ENCODE results near the gene SBNO2. TPM values are rescaled to one million over a fixed set of nuclear protein-coding genes. Genes with fewer than 3 reads are reported as not detected.

The SBNO2 gene
- total and polyA plus RNA-seq, 4 donors = 45.6 to 155 (median 95.9) TPM

- H3K9me3 ChIP-seq (ENCODE audit: control insufficient read depth in 4 of 4, insufficient read depth in 3 of 4, low read length in 3 of 4) = no peaks in the 10 kb centered on the region
- ATAC-seq (ENCODE audit: insufficient read depth, low FRiP score) (no peak), DNase-seq (no peak)
- WGBS, 2 donors = 77 to 84% methylated on average over 19 to 20 of the region's 20 CpGs
- no peaks in the 10 kb centered on the region for H3K27me3 ChIP-seq (ENCODE audit: control insufficient read depth in 3 of 3, insufficient read depth in 3 of 3, low read length in 2 of 3)
- H3K4me1 ChIP-seq (ENCODE audit: control insufficient read depth in 5 of 5, insufficient read depth in 5 of 5, low read length in 5 of 5) = peaks cover 0 to 31% (median 12%) of the 10 kb centered on the region in 5 donors
- H3K27ac ChIP-seq (ENCODE audit: low read depth in 1 of 2, low read length in 1 of 2) = peak overlapping the region in 1 of 2 donors; percentile 23
- peaks cover 0 to 22% (median 0%) of the 10 kb centered on the region in 4 donors for H3K36me3 ChIP-seq (ENCODE audit: control insufficient read depth in 4 of 4, insufficient read depth in 4 of 4, low read length in 4 of 4)
- no peak overlapping the region for H3K4me3 ChIP-seq
- no peak for TF ChIP-seq CTCF (IDR thresholded peaks at IDR 0.05; ENCODE audit: control extremely low read depth, extremely low read depth)
- no peak overlapping the region for H3K9ac ChIP-seq (ENCODE audit: insufficient read depth in 1 of 2, low read length in 2 of 2)
Measured at GRCh38 chr19:1163934-1164683, 10.0 kb downstream of the SBNO2 start.

GRCh38 chr19:1163283-1163933 is 10.7 kb downstream of the SBNO2 start:
- no peaks in the 10 kb centered on the region for H3K9me3 ChIP-seq (ENCODE audit: control insufficient read depth in 4 of 4, insufficient read depth in 3 of 4, low read length in 3 of 4)
- ATAC-seq (ENCODE audit: insufficient read depth, low FRiP score) = no peak
- H3K27me3 ChIP-seq (ENCODE audit: control insufficient read depth in 3 of 3, insufficient read depth in 3 of 3, low read length in 2 of 3) = no peaks in the 10 kb centered on the region
- WGBS, 2 donors = 82 to 86% methylated on average over 38 to 41 of the region's 41 CpGs
- peaks cover 0 to 26% (median 0%) of the 10 kb centered on the region in 4 donors for H3K36me3 ChIP-seq (ENCODE audit: control insufficient read depth in 4 of 4, insufficient read depth in 4 of 4, low read length in 4 of 4)
- peak overlapping the region in 1 of 2 donors; percentile 23 for H3K27ac ChIP-seq (ENCODE audit: low read depth in 1 of 2, low read length in 1 of 2)
- no peak for DNase-seq
- no peak overlapping the region for H3K4me3 ChIP-seq
- no peak for TF ChIP-seq CTCF (IDR thresholded peaks at IDR 0.05; ENCODE audit: control extremely low read depth, extremely low read depth)
- no peak overlapping the region for H3K9ac ChIP-seq (ENCODE audit: insufficient read depth in 1 of 2, low read length in 2 of 2)
- H3K4me1 ChIP-seq (ENCODE audit: control insufficient read depth in 5 of 5, insufficient read depth in 5 of 5, low read length in 5 of 5) = peaks cover 0 to 33% (median 5%) of the 10 kb centered on the region in 5 donors

- ATAC-seq (ENCODE audit: insufficient read depth, low FRiP score) = no peak
- peaks cover 0 to 29% (median 0%) of the 10 kb centered on the region in 5 donors for H3K4me1 ChIP-seq (ENCODE audit: control insufficient read depth in 5 of 5, insufficient read depth in 5 of 5, low read length in 5 of 5)
- H3K27me3 ChIP-seq (ENCODE audit: control insufficient read depth in 3 of 3, insufficient read depth in 3 of 3, low read length in 2 of 3) = no peaks in the 10 kb centered on the region
- no peak for TF ChIP-seq CTCF (IDR thresholded peaks at IDR 0.05; ENCODE audit: control extremely low read depth, extremely low read depth)
- H3K9ac ChIP-seq (ENCODE audit: insufficient read depth in 1 of 2, low read length in 2 of 2) = no peak overlapping the region
- WGBS, 2 donors = 81 to 85% methylated on average over 25 to 26 of the region's 26 CpGs
- no peaks in the 10 kb centered on the region for H3K9me3 ChIP-seq (ENCODE audit: control insufficient read depth in 4 of 4, insufficient read depth in 3 of 4, low read length in 3 of 4)
- H3K4me3 ChIP-seq = no peak overlapping the region
- no peak for DNase-seq
- peak overlapping the region in 1 of 2 donors; percentile 7 for H3K27ac ChIP-seq (ENCODE audit: low read depth in 1 of 2, low read length in 1 of 2)
- peaks cover 0 to 26% (median 0%) of the 10 kb centered on the region in 4 donors for H3K36me3 ChIP-seq (ENCODE audit: control insufficient read depth in 4 of 4, insufficient read depth in 4 of 4, low read length in 4 of 4)
Measured at GRCh38 chr19:1162404-1163282, 11.4 kb downstream of the SBNO2 start.
